C4-2B (cell line): ENCODE data around the gene RUNX3.
"Not testable (repeated sequence)": the region's sequence is repeated elsewhere in the genome, so short reads cannot be mapped to it uniquely, and the experiment has no call there.

Experiments
- H3K27ac ChIP-seq: fragments of 450-650 bp; 2 replicates; pipeline ENCODE4 v1.5.1; 2017
- CTCF ChIP-seq: fragments of 450-650 bp; conservative IDR thresholded peaks from 2 replicates; pipeline ENCODE4 v1.5.1; 2017; ENCODE audit warnings: mild to moderate bottlenecking
- ZFX ChIP-seq: fragments of 450-650 bp; IDR thresholded peaks from 2 replicates; pipeline ENCODE4 v1.6.1; 2017

RUNX3 gene

GRCh38 chr1:24930260-24931145, at the start of gene RUNX3:
RUNX3 (minus strand) TSS chr1:24930276; CDS start chr1:24929868, 408 bp downstream.
- TF ChIP-seq ZFX: no peak
- TF ChIP-seq CTCF: no peak
- H3K27ac ChIP-seq: no peak within 1 kb of the TSS

GRCh38 chr1:24979232-24979631, 49.2 kb upstream of the RUNX3 start:
- not testable (repeated sequence) for H3K27ac ChIP-seq

GRCh38 chr1:24978383-24979032, 48.4 kb upstream of the RUNX3 start:
- H3K27ac ChIP-seq: no peak overlapping the region
- TF ChIP-seq ZFX (no peak), CTCF (no peak)

GRCh38 chr1:24975391-24975790, 45.3 kb upstream of the RUNX3 start:
- TF ChIP-seq ZFX (no peak), CTCF (no peak)
- no peak overlapping the region for H3K27ac ChIP-seq

GRCh38 chr1:24973315-24973714, 43.2 kb upstream of the RUNX3 start:
- H3K27ac ChIP-seq: no peak overlapping the region
- TF ChIP-seq ZFX (no peak), CTCF (no peak)

GRCh38 chr1:24972915-24973242, 42.8 kb upstream of the RUNX3 start:
- H3K27ac ChIP-seq: no peak overlapping the region
- TF ChIP-seq ZFX (no peak), CTCF (no peak)

GRCh38 chr1:24972221-24972914, 42.3 kb upstream of the RUNX3 start:
- TF ChIP-seq CTCF: no peak
- no peak for TF ChIP-seq ZFX
- H3K27ac ChIP-seq: no peak overlapping the region
